HepG2 (cell line): ENCODE data around the gene NEU4. TPM values are rescaled to one million over a fixed set of nuclear protein-coding genes. Genes with fewer than 3 reads are reported as not detected.

ENCODE experiments used
- BRCA1 ChIP-seq: sonication (generic); formaldehyde crosslinking; IDR thresholded peaks from 2 replicates; pipeline ENCODE4 v1.4.0; 2020; ENCODE audit warnings: missing genetic modification reagents
- CCAR2 ChIP-seq: fragments of 200-400 bp; formaldehyde crosslinking; optimal IDR thresholded peaks from 2 replicates; pipeline ENCODE3; 2018; ENCODE audit warnings: low read depth, mild to moderate bottlenecking, low read length, moderate library complexity
- DNMT3B ChIP-seq: conservative IDR thresholded peaks from 2 replicates; pipeline ENCODE4 v1.6.1; 2016; ENCODE audit warnings: missing biosample characterization, control low read depth
- FLYWCH1 ChIP-seq: sonication (generic); formaldehyde crosslinking; IDR thresholded peaks from 2 replicates; pipeline ENCODE4 v1.8.1; 2023; ENCODE audit warnings: mild to moderate bottlenecking, missing genetic modification reagents
- GLI4 ChIP-seq: sonication (generic); formaldehyde crosslinking; IDR thresholded peaks from 2 replicates; pipeline ENCODE4 v1.5.1; 2020; ENCODE audit warnings: missing genetic modification reagents, mild to moderate bottlenecking, moderate library complexity, borderline replicate concordance
- HIVEP1 ChIP-seq: sonication (generic); formaldehyde crosslinking; IDR thresholded peaks from 2 replicates; pipeline ENCODE4 v1.4.0; 2020; ENCODE audit warnings: mild to moderate bottlenecking, missing genetic modification reagents
- JUN ChIP-seq: sonication (generic); formaldehyde crosslinking; IDR thresholded peaks from 2 replicates; pipeline ENCODE4 v1.4.0; 2020; ENCODE audit warnings: mild to moderate bottlenecking, missing genetic modification reagents
- MAFF ChIP-seq: IDR thresholded peaks from 2 replicates; pipeline ENCODE4 v1.6.1; 2011; ENCODE audit warnings: low read depth, low read length, improper control_type of control experiment
- MBNL3 ChIP-seq: fragments of 250-450 bp; sonication (Bioruptor Pico); conservative IDR thresholded peaks from 2 replicates; pipeline ENCODE4 v1.8.0; 2022; ENCODE audit warnings: mild to moderate bottlenecking, inconsistent platforms
- MTF2 ChIP-seq: sonication (generic); formaldehyde crosslinking; IDR thresholded peaks from 2 replicates; pipeline ENCODE4 v1.5.0; 2020; ENCODE audit warnings: missing genetic modification reagents, borderline replicate concordance
- MYNN ChIP-seq: sonication (generic); formaldehyde crosslinking; IDR thresholded peaks from 2 replicates; pipeline ENCODE4 v1.4.0; 2020; ENCODE audit warnings: mild to moderate bottlenecking, low read depth, missing genetic modification reagents
- SIN3A ChIP-seq: IDR thresholded peaks from 2 replicates; pipeline ENCODE4 v1.6.1; 2011; ENCODE audit warnings: low read depth, mild to moderate bottlenecking, control low read depth, low read length, borderline replicate concordance
- SRY ChIP-seq: sonication (generic); formaldehyde crosslinking; IDR thresholded peaks from 2 replicates; pipeline ENCODE4 v1.8.0; 2022; ENCODE audit warnings: mild to moderate bottlenecking, missing genetic modification reagents
- TBX3 ChIP-seq: fragments of 450-650 bp; IDR thresholded peaks from 2 replicates; pipeline ENCODE4 v1.6.1; 2017; ENCODE audit warnings: antibody characterized with exemption, mild to moderate bottlenecking, inconsistent platforms, borderline replicate concordance
- ZFP41 ChIP-seq: sonication (generic); formaldehyde crosslinking; IDR thresholded peaks from 2 replicates; pipeline ENCODE4 v1.4.0; 2020; ENCODE audit warnings: mild to moderate bottlenecking, missing genetic modification reagents, borderline replicate concordance
- ZNF101 ChIP-seq: sonication (generic); formaldehyde crosslinking; IDR thresholded peaks from 2 replicates; pipeline ENCODE4 v1.4.0; 2020; ENCODE audit warnings: mild to moderate bottlenecking, low read depth, missing genetic modification reagents, borderline replicate concordance
- ZNF253 ChIP-seq: sonication (generic); formaldehyde crosslinking; IDR thresholded peaks from 2 replicates; pipeline ENCODE4 v1.8.0; 2022; ENCODE audit warnings: mild to moderate bottlenecking, missing genetic modification reagents, borderline replicate concordance
- ZNF256 ChIP-seq: sonication (generic); formaldehyde crosslinking; conservative IDR thresholded peaks from 2 replicates; pipeline ENCODE4 v1.4.0; 2020; ENCODE audit warnings: missing genetic modification reagents
- ZNF264 ChIP-seq: sonication (generic); formaldehyde crosslinking; IDR thresholded peaks from 2 replicates; pipeline ENCODE4 v1.4.0; 2020; ENCODE audit warnings: missing genetic modification reagents
- ZNF354B ChIP-seq: sonication (generic); formaldehyde crosslinking; IDR thresholded peaks from 2 replicates; pipeline ENCODE4 v1.8.0; 2022; ENCODE audit warnings: mild to moderate bottlenecking, missing genetic modification reagents
- ZNF546 ChIP-seq: sonication (generic); formaldehyde crosslinking; conservative IDR thresholded peaks from 2 replicates; pipeline ENCODE4 v1.8.1; 2023; ENCODE audit warnings: mild to moderate bottlenecking, missing genetic modification reagents
- ZNF777 ChIP-seq: sonication (generic); formaldehyde crosslinking; IDR thresholded peaks from 2 replicates; pipeline ENCODE4 v1.4.0; 2020; ENCODE audit warnings: missing genetic modification reagents
- ZNF850 ChIP-seq: sonication (generic); formaldehyde crosslinking; conservative IDR thresholded peaks from 2 replicates; pipeline ENCODE4 v1.9.0; 2021; ENCODE audit warnings: mild to moderate bottlenecking, missing genetic modification reagents
- polyA plus RNA-seq, 8 experiments: library from polyadenylated mRNA; depleted of rRNA in 3 of 8; stranded (reverse) in 7 of 8; unstranded in 1 of 8; fragments of >200 nt; fragmentation: Illumina TruSeq in 4 of 8; extraction: Trizol in 4 of 8; gene quantifications; 2 replicates each; pipeline versions ENCODE4 v1.2.1 to v1.2.3, GENCODE V29; 2011 to 2016; ENCODE audit warnings: low read depth in 4 of 8, missing spikeins in 1 of 8, mixed read lengths in 1 of 8; ENCODE audit not compliant: insufficient read depth in 1 of 8
- total RNA-seq, 5 experiments: library from RNA; depleted of rRNA; stranded (reverse); fragments of >200 nt; fragmentation: Illumina TruSeq; extraction: Trizol; gene quantifications; 2 replicates each; pipeline ENCODE4 v1.2.3, GENCODE V29; 2016; ENCODE audit warnings: low read depth in 1 of 5
- TF ChIP-seq, protein P1 (sequence below): sonication (generic); formaldehyde crosslinking; IDR thresholded peaks from 2 replicates; pipeline ENCODE4 v1.5.1; 2020; ENCODE audit warnings: mild to moderate bottlenecking, missing genetic modification reagents, moderate library complexity
- TF ChIP-seq, protein P2 (sequence below): sonication (generic); formaldehyde crosslinking; IDR thresholded peaks from 2 replicates; pipeline ENCODE4 v1.4.0; 2020; ENCODE audit warnings: missing genetic modification reagents, borderline replicate concordance
- TF ChIP-seq, protein P3 (sequence below): sonication (generic); formaldehyde crosslinking; IDR thresholded peaks from 2 replicates; pipeline ENCODE4 v1.4.0; 2020; ENCODE audit warnings: mild to moderate bottlenecking, missing genetic modification reagents
- TF ChIP-seq, protein P4 (sequence below): sonication (generic); formaldehyde crosslinking; IDR thresholded peaks from 2 replicates; pipeline ENCODE4 v1.5.1; 2020; ENCODE audit warnings: missing genetic modification reagents, mild to moderate bottlenecking, borderline replicate concordance

NEU4 gene
- total and polyA plus RNA-seq, 2 of the 13 experiments (the other 11 are each of a cell fraction or from before 2014, with no cell fraction given), result 53.5 to 107 TPM

DNA sequence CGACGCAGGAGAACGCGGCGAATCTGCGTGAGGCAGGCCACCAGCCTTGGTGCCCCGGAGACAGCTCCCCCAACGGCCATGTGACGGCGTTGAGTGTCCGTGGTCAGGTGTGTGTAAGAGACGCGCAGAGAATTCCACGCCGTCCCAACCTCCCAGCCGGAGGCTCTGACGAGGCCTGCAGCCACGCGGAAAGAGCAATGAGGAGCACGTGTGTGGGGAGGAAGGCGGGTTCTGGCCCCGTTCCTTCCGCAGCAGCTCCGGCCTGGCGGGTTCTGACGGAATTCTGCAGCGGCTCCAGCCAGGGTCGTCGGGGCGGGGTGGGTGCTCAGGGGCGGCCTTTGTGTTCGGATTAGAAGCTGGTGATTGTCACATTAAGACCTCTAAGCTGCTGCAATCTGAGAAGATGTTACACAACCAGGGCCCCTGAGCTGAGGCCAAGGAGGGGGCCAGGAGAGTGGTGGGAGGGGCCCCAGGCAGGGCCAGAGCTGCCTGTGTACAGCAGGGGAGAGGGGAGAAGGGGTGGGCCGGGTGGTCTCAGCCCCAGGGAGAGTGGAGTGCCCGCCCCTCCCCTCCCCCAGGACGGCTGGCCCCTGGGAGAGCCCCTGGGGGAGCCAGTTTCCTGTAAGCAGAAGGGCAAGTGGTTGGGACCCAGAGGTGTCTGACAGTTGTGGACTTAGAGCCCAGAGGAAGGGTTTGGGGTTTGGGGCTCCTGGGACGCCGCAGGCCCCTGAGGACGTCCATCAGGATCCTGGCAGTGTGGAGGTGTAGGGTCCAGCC lies 37.5 kb upstream of the NEU4 start (continued):
- TF ChIP-seq FLYWCH1 (CRISPR knock-in tag) (0 out of 2 replicates have a peak, but pooled peaks have one; percentile 47), ZNF256 (peak; percentile 47), ZNF264 (no peak; the same call in 1 of the 2 replicates), MYNN (0 out of 2 replicates have a peak, but pooled peaks have one; percentile 31), JUN (CRISPR knock-in tag) (no peak), BRCA1 (CRISPR knock-in tag) (0 out of 2 replicates have a peak, but pooled peaks have one; percentile 13), GLI4 (CRISPR knock-in tag) (no peak), ZNF253 (CRISPR knock-in tag) (peak; percentile 90; the same call in 1 of the 2 replicates), SRY (peak; percentile 80), DNMT3B (CRISPR knock-in tag) (no peak; the same call in 1 of the 2 replicates), ZNF850 (peak; percentile 17; the same call in 1 of the 2 replicates), HIVEP1 (CRISPR knock-in tag) (peak; percentile 69; the same call in 1 of the 2 replicates), ZNF546 (no peak), MTF2 (CRISPR knock-in tag) (no peak; the same call in 1 of the 2 replicates), CCAR2 (no peak), ZFP41 (CRISPR knock-in tag) (peak; percentile 94; the same call in 1 of the 2 replicates), TBX3 (peak; percentile 13; the same call in 1 of the 2 replicates), SIN3A (no peak), ZNF777 (CRISPR knock-in tag) (peak; percentile 52), ZNF354B (CRISPR knock-in tag) (no peak; the same call in 1 of the 2 replicates), ZNF101 (CRISPR knock-in tag) (no peak), MAFF (no peak), MBNL3 (no peak)
- TF ChIP-seq, protein P1, sequence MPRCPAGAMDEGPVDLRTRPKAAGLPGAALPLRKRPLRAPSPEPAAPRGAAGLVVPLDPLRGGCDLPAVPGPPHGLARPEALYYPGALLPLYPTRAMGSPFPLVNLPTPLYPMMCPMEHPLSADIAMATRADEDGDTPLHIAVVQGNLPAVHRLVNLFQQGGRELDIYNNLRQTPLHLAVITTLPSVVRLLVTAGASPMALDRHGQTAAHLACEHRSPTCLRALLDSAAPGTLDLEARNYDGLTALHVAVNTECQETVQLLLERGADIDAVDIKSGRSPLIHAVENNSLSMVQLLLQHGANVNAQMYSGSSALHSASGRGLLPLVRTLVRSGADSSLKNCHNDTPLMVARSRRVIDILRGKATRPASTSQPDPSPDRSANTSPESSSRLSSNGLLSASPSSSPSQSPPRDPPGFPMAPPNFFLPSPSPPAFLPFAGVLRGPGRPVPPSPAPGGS (CRISPR knock-in tag), result peak; percentile 80; the same call in 1 of the 2 replicates
- TF ChIP-seq, protein P2, sequence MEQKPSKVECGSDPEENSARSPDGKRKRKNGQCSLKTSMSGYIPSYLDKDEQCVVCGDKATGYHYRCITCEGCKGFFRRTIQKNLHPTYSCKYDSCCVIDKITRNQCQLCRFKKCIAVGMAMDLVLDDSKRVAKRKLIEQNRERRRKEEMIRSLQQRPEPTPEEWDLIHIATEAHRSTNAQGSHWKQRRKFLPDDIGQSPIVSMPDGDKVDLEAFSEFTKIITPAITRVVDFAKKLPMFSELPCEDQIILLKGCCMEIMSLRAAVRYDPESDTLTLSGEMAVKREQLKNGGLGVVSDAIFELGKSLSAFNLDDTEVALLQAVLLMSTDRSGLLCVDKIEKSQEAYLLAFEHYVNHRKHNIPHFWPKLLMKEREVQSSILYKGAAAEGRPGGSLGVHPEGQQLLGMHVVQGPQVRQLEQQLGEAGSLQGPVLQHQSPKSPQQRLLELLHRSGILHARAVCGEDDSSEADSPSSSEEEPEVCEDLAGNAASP (CRISPR knock-in tag), result peak; percentile 70
- TF ChIP-seq, protein P3, sequence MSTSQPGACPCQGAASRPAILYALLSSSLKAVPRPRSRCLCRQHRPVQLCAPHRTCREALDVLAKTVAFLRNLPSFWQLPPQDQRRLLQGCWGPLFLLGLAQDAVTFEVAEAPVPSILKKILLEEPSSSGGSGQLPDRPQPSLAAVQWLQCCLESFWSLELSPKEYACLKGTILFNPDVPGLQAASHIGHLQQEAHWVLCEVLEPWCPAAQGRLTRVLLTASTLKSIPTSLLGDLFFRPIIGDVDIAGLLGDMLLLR, result peak; percentile 90
- TF ChIP-seq, protein P4, sequence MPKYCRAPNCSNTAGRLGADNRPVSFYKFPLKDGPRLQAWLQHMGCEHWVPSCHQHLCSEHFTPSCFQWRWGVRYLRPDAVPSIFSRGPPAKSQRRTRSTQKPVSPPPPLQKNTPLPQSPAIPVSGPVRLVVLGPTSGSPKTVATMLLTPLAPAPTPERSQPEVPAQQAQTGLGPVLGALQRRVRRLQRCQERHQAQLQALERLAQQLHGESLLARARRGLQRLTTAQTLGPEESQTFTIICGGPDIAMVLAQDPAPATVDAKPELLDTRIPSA (CRISPR knock-in tag), result 0 out of 2 replicates have a peak, but pooled peaks have one; percentile 19
